Measurements from ENCODE around the gene SELP. TPM values are rescaled to one million over a fixed set of nuclear protein-coding genes. Genes with fewer than 3 reads are reported as not detected.
A peak's percentile ranks its signal among the peaks of the same experiment; 100 is the strongest.

The SELP gene
- total and polyA plus RNA-seq, 2 of the 13 experiments (the other 11 are each of a cell fraction or from before 2014, with no cell fraction given): 0.11 TPM; not detected in 1

- TF ChIP-seq IKZF4 (CRISPR knock-in tag; IDR thresholded peaks at IDR 0.05; ENCODE audit: borderline replicate concordance, low read depth, not compliant biosample characterization): no peak
- TF ChIP-seq DMTF1 (CRISPR knock-in tag; IDR thresholded peaks at IDR 0.05): no peak
- no peak for TF ChIP-seq E2F5 (CRISPR knock-in tag; conservative IDR thresholded peaks at IDR 0.05)
- no peak for TF ChIP-seq MAF1 (CRISPR knock-in tag; IDR thresholded peaks at IDR 0.05; ENCODE audit: borderline replicate concordance)
- no peak for TF ChIP-seq ZNF605 (CRISPR knock-in tag; IDR thresholded peaks at IDR 0.05)
- TF ChIP-seq, protein P1, sequence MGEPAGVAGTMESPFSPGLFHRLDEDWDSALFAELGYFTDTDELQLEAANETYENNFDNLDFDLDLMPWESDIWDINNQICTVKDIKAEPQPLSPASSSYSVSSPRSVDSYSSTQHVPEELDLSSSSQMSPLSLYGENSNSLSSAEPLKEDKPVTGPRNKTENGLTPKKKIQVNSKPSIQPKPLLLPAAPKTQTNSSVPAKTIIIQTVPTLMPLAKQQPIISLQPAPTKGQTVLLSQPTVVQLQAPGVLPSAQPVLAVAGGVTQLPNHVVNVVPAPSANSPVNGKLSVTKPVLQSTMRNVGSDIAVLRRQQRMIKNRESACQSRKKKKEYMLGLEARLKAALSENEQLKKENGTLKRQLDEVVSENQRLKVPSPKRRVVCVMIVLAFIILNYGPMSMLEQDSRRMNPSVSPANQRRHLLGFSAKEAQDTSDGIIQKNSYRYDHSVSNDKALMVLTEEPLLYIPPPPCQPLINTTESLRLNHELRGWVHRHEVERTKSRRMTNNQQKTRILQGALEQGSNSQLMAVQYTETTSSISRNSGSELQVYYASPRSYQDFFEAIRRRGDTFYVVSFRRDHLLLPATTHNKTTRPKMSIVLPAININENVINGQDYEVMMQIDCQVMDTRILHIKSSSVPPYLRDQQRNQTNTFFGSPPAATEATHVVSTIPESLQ (CRISPR knock-in tag; conservative IDR thresholded peaks at IDR 0.05): no peak
- TF ChIP-seq SMARCE1 (IDR thresholded peaks at IDR 0.05; ENCODE audit: borderline replicate concordance): no peak
- no peak for TF ChIP-seq GPN1 (CRISPR knock-in tag; IDR thresholded peaks at IDR 0.05; ENCODE audit: borderline replicate concordance)
- TF ChIP-seq POLR2AphosphoS2 (IDR thresholded peaks at IDR 0.05; ENCODE audit: low read depth, low read length): no peak
- TF ChIP-seq HIVEP1 (CRISPR knock-in tag; IDR thresholded peaks at IDR 0.05): no peak
- TF ChIP-seq ZFAT (CRISPR knock-in tag; conservative IDR thresholded peaks at IDR 0.05): no peak
- TF ChIP-seq, protein P2, sequence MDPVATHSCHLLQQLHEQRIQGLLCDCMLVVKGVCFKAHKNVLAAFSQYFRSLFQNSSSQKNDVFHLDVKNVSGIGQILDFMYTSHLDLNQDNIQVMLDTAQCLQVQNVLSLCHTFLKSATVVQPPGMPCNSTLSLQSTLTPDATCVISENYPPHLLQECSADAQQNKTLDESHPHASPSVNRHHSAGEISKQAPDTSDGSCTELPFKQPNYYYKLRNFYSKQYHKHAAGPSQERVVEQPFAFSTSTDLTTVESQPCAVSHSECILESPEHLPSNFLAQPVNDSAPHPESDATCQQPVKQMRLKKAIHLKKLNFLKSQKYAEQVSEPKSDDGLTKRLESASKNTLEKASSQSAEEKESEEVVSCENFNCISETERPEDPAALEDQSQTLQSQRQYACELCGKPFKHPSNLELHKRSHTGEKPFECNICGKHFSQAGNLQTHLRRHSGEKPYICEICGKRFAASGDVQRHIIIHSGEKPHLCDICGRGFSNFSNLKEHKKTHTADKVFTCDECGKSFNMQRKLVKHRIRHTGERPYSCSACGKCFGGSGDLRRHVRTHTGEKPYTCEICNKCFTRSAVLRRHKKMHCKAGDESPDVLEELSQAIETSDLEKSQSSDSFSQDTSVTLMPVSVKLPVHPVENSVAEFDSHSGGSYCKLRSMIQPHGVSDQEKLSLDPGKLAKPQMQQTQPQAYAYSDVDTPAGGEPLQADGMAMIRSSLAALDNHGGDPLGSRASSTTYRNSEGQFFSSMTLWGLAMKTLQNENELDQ (CRISPR knock-in tag; IDR thresholded peaks at IDR 0.05; ENCODE audit: borderline replicate concordance): no peak
- TF ChIP-seq ETS1 (CRISPR knock-in tag; IDR thresholded peaks at IDR 0.05): no peak
- no peak for TF ChIP-seq ATM (IDR thresholded peaks at IDR 0.05; ENCODE audit: borderline replicate concordance)
- TF ChIP-seq ZNF260 (CRISPR knock-in tag; IDR thresholded peaks at IDR 0.05; ENCODE audit: borderline replicate concordance, low read depth): no peak
- no peak for TF ChIP-seq ZNF781 (CRISPR knock-in tag; IDR thresholded peaks at IDR 0.05; ENCODE audit: borderline replicate concordance, not compliant biosample characterization)
- TF ChIP-seq RORA (CRISPR knock-in tag; IDR thresholded peaks at IDR 0.05): no peak
- no peak for TF ChIP-seq ZFP62 (CRISPR knock-in tag; IDR thresholded peaks at IDR 0.05)
- TF ChIP-seq GATAD2A (CRISPR knock-in tag; IDR thresholded peaks at IDR 0.05): peak; percentile 88
- TF ChIP-seq KLF6 (CRISPR knock-in tag; IDR thresholded peaks at IDR 0.05): no peak
- TF ChIP-seq ZNF674 (CRISPR knock-in tag; IDR thresholded peaks at IDR 0.05; ENCODE audit: low read depth): no peak
- TF ChIP-seq FOXC1 (CRISPR knock-in tag; IDR thresholded peaks at IDR 0.05; ENCODE audit: borderline replicate concordance): no peak
These were observed 53.5 kb downstream of the SELP start (continued) for GRCh38 chr1:169576241-169576934.

All from HepG2 (cell line).